SKM-1 (cell line): ENCODE data around the gene RUSC1.
A peak's percentile ranks its signal among the peaks of the same experiment; 100 is the strongest.
"Not testable (repeated sequence)": the region's sequence is repeated elsewhere in the genome, so short reads cannot be mapped to it uniquely, and the experiment has no call there.

Experiments
- DNase-seq: peaks from one replicate; lab custom pipeline; 2025; ENCODE audit not compliant: unreplicated experiment; lab: John Stamatoyannopoulos, UW

RUSC1 gene

GRCh38 chr1:155322953-155323728 lies 2.4 kb downstream of the RUSC1 start:
- peak; percentile 92 for DNase-seq

DNA sequence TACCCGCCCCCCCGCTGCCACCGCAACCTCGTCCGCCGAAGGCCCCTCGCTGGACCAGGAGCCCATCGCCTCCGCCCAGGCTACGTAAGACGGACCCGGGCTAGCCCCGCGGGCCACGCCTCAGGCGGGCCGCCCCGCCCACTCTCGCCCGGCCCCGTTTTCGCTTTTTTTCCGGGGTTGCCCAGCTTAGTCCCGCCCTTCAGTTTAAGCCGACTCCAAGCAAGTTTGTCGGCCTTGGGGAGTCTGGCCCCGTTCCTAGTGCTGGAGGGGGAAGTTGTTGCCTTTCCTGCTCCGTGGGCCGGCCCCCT lies 3.0 kb downstream of the RUSC1 start:
- peak; percentile 82 for DNase-seq

DNA sequence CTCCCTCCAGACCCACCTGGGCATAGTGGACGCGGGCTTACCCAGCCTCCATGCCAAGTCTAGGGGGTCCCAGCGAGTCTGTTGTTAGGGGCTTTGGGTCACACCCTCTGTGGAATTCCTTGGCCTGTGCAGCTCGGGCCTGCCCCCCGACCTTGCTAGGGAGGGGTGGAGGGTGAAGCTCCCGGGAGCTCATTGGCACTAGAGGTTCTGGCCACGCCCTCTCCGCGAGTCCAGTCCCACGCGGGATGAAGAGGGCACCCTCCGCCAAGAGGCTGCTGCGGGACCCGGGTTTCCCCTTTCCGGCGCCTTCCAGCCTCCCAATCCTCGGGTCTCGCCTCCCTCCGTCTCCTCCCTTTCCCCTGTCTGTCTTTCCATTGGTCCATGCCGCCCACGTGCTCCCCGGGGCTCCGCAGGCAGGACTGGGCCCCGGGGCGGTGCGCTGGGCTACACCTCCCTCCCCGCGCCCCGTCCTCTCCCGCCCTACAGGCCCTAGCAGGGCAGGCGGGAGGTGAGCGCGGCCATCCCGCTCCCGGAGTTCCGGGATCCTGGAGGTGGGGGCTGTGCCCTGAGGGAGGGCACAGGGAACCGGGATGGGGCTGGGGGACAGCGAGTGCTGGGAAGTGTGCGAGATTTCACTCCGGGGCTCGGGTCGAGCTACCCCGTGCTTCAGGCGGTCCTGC lies 3.5 kb downstream of the RUSC1 start:
- DNase-seq: peak; percentile 99

- peak; percentile 44 for DNase-seq
Measured at GRCh38 chr1:155324717-155325602, 4.3 kb downstream of the RUSC1 start.

DNA sequence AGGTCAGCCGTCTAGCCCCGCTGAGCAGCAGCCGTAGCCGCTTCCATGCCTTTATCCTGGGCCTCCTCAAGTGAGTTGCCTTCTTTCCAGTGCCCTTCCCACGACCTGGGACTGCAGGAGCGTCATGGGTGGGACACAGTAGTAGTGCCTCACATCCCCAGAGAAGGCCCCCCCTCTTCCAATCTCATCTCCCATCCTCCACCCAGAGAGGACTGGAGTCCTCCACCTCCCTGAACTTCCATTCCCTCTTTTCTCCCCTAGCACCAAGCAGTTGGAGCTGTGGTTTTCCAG lies 4.9 kb downstream of the RUSC1 start:
- no peak for DNase-seq

DNA sequence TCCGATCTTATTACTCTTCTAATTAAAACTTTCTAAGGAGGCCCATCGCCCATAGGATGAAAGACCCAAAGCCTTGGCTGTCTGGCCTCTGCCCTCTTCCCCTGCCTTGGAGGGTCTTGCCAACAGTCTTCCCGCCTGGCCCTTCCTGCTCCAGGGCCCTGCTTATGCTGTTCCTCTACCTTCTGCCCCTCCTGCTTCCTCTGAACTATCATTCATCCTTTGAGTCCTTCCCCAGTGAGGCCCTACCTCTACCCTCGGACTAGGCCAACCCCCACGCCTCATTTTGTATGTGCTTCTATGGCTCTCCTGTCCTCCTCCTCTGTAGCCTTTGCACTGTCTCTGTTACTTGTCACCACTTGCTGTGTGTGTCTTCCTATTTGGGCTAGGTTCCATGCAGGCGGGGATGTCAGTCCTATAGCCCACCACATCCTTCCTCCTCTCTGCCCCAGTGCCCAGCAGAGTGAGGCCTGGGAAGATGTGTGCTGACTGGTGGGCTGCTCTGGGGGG lies 5.4 kb downstream of the RUSC1 start:
- no peak for DNase-seq

- no peak for DNase-seq
Measured at GRCh38 chr1:155326631-155327037, 5.9 kb downstream of the RUSC1 start.

DNA sequence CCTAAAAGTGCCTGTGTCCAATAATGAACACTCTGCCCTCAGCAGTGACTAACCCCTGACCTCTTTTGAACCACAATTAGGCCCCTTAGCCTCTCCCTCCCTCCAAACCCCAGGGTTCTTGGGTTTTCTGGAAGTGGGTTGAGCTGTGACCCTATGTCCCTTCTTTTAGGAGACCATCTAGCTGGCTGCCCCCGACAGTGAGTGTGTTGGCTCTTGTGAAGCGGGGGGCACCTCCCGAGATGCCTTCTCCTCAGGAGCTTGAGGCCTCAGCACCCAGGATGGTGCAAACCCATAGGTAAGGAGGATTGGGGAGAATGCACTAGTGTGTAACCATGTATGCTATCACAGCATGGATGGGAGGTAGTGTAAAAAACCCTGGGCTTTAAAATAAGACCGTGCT lies 7.3 kb downstream of the RUSC1 start:
- no peak for DNase-seq

DNA sequence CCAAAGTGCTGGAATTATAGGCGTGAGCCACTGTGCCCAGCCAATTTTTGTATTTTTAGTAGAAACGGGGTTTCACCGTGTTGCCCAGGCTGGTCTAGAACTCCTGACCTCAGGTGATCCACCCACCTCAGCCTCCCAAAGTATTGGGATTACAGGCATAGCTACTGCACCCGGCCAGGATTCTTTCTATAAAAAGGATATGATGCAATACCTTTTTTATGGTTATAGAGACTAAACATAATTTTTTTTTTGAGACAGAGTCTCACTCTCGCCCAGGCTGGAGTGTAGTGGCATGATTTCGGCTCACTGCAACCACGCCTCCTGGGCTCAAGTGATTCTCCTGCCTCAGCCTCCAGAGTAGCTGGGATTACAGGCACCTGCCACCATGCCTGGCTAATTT lies 8.2 kb downstream of the RUSC1 start:
- not testable (repeated sequence) for DNase-seq

GRCh38 chr1:155329980-155330598 lies 9.4 kb downstream of the RUSC1 start:
- no peak for DNase-seq

DNA sequence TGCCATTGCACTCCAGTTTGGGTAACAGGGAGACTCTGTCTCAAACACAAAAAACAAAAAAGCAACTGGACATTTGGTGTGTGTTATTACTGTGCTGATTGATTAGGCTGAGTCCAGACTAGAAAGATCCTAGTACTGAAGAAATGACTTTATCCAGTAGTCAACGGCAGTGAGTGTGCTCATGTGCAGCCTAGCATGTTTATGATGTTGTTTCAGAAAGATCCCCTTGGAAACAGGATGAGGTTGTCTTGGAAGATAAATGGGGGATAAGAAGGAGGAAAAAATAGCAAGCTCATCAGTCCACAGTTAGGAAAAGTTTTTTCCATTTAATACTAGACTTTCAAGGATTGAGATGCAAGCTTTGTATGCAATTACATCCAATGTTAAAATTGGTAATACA lies 14.3 kb downstream of the RUSC1 start:
- no peak for DNase-seq

- DNase-seq: no peak
Measured at GRCh38 chr1:155339515-155340097, 18.9 kb downstream of the RUSC1 start.

GRCh38 chr1:155342842-155343241 lies 22.1 kb downstream of the RUSC1 start:
- no peak for DNase-seq

DNA sequence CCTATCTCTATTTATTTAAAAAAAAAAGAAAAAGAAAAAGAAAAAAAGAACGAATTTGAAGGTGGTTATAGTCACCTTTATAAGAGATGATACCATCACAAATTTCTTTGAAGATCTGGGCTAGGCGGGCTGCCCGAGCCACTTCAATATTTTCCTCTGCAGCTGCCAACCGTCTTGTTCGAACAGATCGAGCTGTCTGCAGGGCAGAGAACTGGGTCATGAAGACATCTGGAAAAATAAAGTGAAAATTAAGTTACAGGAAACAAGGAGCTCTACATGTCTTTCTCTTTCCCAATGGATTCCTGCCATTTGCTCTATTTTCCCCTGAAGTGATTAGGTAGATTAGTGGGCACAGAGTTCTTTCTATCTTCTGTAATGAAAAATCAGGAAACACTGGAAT lies 31.9 kb downstream of the RUSC1 start:
- DNase-seq: no peak

GRCh38 chr1:155360051-155360450 lies 39.4 kb downstream of the RUSC1 start:
- DNase-seq: no peak

DNA sequence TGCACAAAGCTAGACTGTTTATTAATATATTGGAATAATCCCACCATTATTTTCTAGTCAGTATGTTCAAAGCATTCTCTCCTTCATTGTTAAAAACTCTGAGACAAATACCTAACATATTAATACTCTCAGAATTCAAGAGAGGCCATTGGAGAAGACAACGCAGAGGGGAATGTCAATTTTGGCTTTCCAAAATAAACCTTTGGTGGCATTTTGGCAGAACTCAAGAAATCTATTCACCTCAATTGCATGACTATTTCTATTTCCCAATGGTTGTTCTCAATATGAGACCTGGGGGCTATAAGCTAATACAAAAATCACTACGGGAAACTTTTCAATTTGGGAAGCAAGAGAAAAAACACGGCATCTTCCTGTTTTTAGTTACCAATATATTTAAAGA lies 58.5 kb downstream of the RUSC1 start:
- DNase-seq: no peak

DNA sequence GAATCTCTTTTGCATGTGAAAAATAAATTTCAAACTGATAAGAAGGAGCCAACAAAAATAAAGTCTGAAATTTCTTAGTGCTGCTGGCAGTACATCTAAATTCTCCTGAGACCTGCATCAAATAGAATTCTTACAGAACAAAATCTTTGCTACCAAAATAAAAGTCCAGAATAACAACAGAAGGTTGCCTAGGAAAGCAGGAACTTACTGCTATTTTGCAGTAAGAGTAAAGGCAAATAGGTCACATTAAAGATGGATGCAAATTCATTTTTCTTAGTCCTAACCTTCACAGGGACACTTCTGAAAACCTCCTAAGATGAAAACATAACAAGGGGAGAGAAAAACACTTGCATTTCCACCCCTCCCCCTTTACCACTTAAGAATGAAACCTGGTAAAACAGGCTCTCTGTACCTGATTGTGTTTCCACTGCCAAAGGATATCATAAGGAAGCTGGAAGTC lies 59.0 kb downstream of the RUSC1 start:
- no peak for DNase-seq
